Measurements from ENCODE around the gene COMMD3. TPM values are rescaled to one million over a fixed set of nuclear protein-coding genes. Genes with fewer than 3 reads are reported as not detected.

The COMMD3 gene
- total RNA-seq, 6 experiments from 2014 or later, result 23.2 to 39.0 (median 32.0) TPM

DNA sequence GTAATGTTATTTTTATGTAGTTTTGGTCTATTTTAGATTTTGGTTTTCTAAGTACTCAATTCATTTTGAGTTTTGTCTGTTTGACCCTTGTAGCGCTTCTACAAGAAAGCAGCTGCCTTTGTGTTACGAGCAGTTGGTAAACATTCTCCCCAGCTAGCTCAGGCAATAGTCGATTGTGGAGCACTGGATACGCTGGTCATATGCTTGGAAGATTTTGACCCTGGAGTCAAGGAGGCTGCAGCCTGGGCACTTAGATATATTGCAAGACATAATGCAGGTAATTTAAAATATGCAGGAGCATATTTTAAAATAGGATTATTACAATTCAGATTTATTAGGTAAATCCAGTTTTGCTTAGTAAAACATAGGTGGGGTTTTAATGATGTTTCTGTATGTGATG lies 52.2 kb downstream of the COMMD3 start:
- TF ChIP-seq, protein P1, sequence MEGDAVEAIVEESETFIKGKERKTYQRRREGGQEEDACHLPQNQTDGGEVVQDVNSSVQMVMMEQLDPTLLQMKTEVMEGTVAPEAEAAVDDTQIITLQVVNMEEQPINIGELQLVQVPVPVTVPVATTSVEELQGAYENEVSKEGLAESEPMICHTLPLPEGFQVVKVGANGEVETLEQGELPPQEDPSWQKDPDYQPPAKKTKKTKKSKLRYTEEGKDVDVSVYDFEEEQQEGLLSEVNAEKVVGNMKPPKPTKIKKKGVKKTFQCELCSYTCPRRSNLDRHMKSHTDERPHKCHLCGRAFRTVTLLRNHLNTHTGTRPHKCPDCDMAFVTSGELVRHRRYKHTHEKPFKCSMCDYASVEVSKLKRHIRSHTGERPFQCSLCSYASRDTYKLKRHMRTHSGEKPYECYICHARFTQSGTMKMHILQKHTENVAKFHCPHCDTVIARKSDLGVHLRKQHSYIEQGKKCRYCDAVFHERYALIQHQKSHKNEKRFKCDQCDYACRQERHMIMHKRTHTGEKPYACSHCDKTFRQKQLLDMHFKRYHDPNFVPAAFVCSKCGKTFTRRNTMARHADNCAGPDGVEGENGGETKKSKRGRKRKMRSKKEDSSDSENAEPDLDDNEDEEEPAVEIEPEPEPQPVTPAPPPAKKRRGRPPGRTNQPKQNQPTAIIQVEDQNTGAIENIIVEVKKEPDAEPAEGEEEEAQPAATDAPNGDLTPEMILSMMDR (IDR thresholded peaks at IDR 0.05), result no peak
- TF ChIP-seq POLR2A (IDR thresholded peaks at IDR 0.05), result no peak
- H3K4me3 ChIP-seq, result no peak overlapping the region
- no peak for DNase-seq
- 86% methylated on average over 4 of the region's 4 CpGs for WGBS (ENCODE audit: insufficient coverage, low coverage, low lambda C conversion rate, missing lambda C conversion rate)
- ATAC-seq, result no peak
- no peak overlapping the region for H3K27ac ChIP-seq
- no peaks in the 10 kb centered on the region for H3K36me3 ChIP-seq
- peaks cover 0 to 2% of the 10 kb centered on the region in 2 donors for H3K27me3 ChIP-seq
- no peaks in the 10 kb centered on the region for H3K4me1 ChIP-seq
- intact Hi-C loops (cut with DNase I), result no loop called here
- no peaks in the 10 kb centered on the region for H3K9me3 ChIP-seq

DNA sequence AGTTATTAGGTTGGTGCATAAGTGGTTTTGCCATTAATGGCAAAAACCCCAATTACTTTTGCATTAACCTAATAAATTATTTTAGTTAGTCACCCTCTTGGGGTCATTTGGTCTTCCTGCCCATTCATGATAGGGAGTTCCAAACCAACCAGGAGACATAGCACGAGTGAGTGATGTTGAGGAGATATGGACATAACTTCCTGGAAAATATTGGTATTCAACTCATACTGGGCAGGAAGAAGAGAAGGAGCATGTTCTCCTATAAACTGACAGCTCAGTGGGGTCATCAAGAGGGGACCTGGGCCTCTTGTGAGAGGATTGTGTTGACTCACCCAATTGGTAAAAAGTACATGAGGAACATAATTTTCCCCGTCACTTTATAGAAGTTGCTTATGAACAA lies 52.8 kb downstream of the COMMD3 start:
- Histone ChIP-seq H3K36me3 (no peaks in the 10 kb centered on the region), H3K9me3 (no peaks in the 10 kb centered on the region), H3K27ac (no peak overlapping the region), H3K27me3 (no peaks in the 10 kb centered on the region), H3K4me1 (no peaks in the 10 kb centered on the region), H3K4me3 (no peak overlapping the region)
- no peak for ATAC-seq
- no peak for DNase-seq
- 43% methylated on average over 2 of the region's 2 CpGs for WGBS (ENCODE audit: insufficient coverage, low coverage, low lambda C conversion rate, missing lambda C conversion rate)
- no peak for TF ChIP-seq POLR2A (IDR thresholded peaks at IDR 0.05)
- TF ChIP-seq, protein P1 (IDR thresholded peaks at IDR 0.05), result no peak
- intact Hi-C loops (cut with DNase I), result no loop called here

DNA sequence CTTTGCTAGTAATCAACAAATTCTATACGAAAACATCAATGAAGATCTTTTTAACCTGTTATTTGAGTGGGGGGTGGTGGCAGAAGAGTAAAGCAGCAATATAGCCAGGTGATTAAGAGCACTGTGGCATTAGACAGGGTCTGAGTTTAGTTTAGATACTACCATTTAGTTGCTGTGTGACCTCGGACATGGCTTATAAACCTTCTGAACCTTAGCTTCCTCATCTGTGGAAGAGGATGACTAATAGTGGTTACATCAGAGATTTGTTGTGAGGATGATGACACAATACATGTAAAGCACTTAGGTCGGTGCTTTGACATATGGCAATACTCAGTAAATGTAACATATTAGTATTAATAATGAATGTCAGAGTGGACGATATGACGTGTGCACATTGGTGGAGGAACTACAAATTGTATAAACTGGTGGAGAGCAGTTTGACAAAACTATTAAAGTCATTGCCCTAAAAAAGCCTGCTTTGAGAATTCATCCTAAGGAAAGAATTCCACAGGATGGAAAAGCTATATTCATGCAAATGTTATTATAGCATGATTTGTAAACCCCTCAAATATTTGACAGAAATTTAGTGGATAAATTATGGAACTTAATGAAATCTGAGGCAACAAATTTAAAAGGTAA lies 53.4 kb downstream of the COMMD3 start:
- Histone ChIP-seq H3K36me3 (no peaks in the 10 kb centered on the region), H3K9me3 (no peaks in the 10 kb centered on the region), H3K27me3 (no peaks in the 10 kb centered on the region), H3K4me3 (no peak overlapping the region), H3K27ac (no peak overlapping the region), H3K4me1 (no peaks in the 10 kb centered on the region)
- no peak for TF ChIP-seq POLR2A (IDR thresholded peaks at IDR 0.05)
- TF ChIP-seq, protein P1 (IDR thresholded peaks at IDR 0.05), result no peak
- 59% methylated on average over 5 of the region's 5 CpGs for WGBS (ENCODE audit: insufficient coverage, low coverage, low lambda C conversion rate, missing lambda C conversion rate)
- peak in 2 of 4 donors; percentile 49 to 54 for ATAC-seq
- intact Hi-C loops (cut with DNase I), result no loop called here
- DNase-seq, result no peak

Small RNAs within 50 kb of the gene (small RNA-seq; reads per million reads assigned to genes)
- gene AL158211.3, result 0 reads per million in 2 experiments

Other genes starting within 250 kb of the COMMD3 start
- not detected for gene EBLN1, start 98.4 kb upstream of the COMMD3 start, total RNA-seq
- gene BMI1, start 4.7 kb downstream of the COMMD3 start, total RNA-seq, result 10 to 100 TPM; 23.7 to 36.6 (median 27.8) TPM
- gene SPAG6, start 29.1 kb downstream of the COMMD3 start, total RNA-seq, result not detected

Data from right lobe of liver (tissue), 6 donors.